Measurements from ENCODE around the gene KCNQ1OT1. TPM values are rescaled to one million over a fixed set of nuclear protein-coding genes. Genes with fewer than 3 reads are reported as not detected.

The KCNQ1OT1 gene
- total RNA-seq, 1 donor from 2014 or later: 0.54 TPM

- intact Hi-C loops (cut with micrococcal nuclease): no loop called here
These were observed 28.0 kb downstream of the KCNQ1OT1 start for GRCh38 chr11:2671748-2672147.

GRCh38 chr11:2670541-2671100, 29.2 kb downstream of the KCNQ1OT1 start:
- intact Hi-C loops (cut with micrococcal nuclease): no loop called here

GRCh38 chr11:2669634-2670469, 29.9 kb downstream of the KCNQ1OT1 start:
- intact Hi-C loops (cut with micrococcal nuclease): no loop called here

GRCh38 chr11:2668876-2669275, 30.9 kb downstream of the KCNQ1OT1 start:
- intact Hi-C loops (cut with micrococcal nuclease): no loop called here

- intact Hi-C loops (cut with micrococcal nuclease): no loop called here
These were observed 31.9 kb downstream of the KCNQ1OT1 start for GRCh38 chr11:2667940-2668339.

GRCh38 chr11:2666828-2667570, 32.8 kb downstream of the KCNQ1OT1 start:
- intact Hi-C loops (cut with micrococcal nuclease): no loop called here

GRCh38 chr11:2666401-2666741, 33.4 kb downstream of the KCNQ1OT1 start:
- intact Hi-C loops (cut with micrococcal nuclease): no loop called here

- intact Hi-C loops (cut with micrococcal nuclease): no loop called here
These were observed 34.0 kb downstream of the KCNQ1OT1 start for GRCh38 chr11:2665526-2666400.

GRCh38 chr11:2664791-2665525, 34.8 kb downstream of the KCNQ1OT1 start:
- intact Hi-C loops (cut with micrococcal nuclease): no loop called here

GRCh38 chr11:2664376-2664775, 35.4 kb downstream of the KCNQ1OT1 start:
- intact Hi-C loops (cut with micrococcal nuclease): no loop called here

GRCh38 chr11:2663915-2664314, 35.9 kb downstream of the KCNQ1OT1 start:
- intact Hi-C loops (cut with micrococcal nuclease): no loop called here

- intact Hi-C loops (cut with micrococcal nuclease): no loop called here
These were observed 36.3 kb downstream of the KCNQ1OT1 start for GRCh38 chr11:2663506-2663905.

- intact Hi-C loops (cut with micrococcal nuclease): no loop called here
These were observed 37.1 kb downstream of the KCNQ1OT1 start for GRCh38 chr11:2662430-2663299.

- intact Hi-C loops (cut with micrococcal nuclease): no loop called here
These were observed 37.8 kb downstream of the KCNQ1OT1 start for GRCh38 chr11:2662024-2662312.

- intact Hi-C loops (cut with micrococcal nuclease): no loop called here
These were observed 38.4 kb downstream of the KCNQ1OT1 start for GRCh38 chr11:2661173-2662023.

- intact Hi-C loops (cut with micrococcal nuclease): no loop called here
These were observed 39.3 kb downstream of the KCNQ1OT1 start for GRCh38 chr11:2660357-2660939.

GRCh38 chr11:2657697-2658284, 42.0 kb downstream of the KCNQ1OT1 start:
- intact Hi-C loops (cut with micrococcal nuclease): no loop called here

- intact Hi-C loops (cut with micrococcal nuclease): no loop called here
These were observed 42.9 kb downstream of the KCNQ1OT1 start for GRCh38 chr11:2656859-2657258.
